ENCODE measurements around the gene CREBRF.
A peak's percentile ranks its signal among the peaks of the same experiment; 100 is the strongest.
"Not testable (repeated sequence)": the region's sequence is repeated elsewhere in the genome, so short reads cannot be mapped to it uniquely, and the experiment has no call there.

CREBRF gene

GRCh38 chr5:173089581-173089980, 33.4 kb downstream of the CREBRF start:
- no peak for DNase-seq

- no peak for DNase-seq
Observed at GRCh38 chr5:173090639-173091038, 34.5 kb downstream of the CREBRF start.

- no peak for DNase-seq
Observed at GRCh38 chr5:173091981-173092380, 35.8 kb downstream of the CREBRF start.

GRCh38 chr5:173093606-173094005, 37.5 kb downstream of the CREBRF start:
- DNase-seq: no peak

- DNase-seq: no peak
Observed at GRCh38 chr5:173094012-173094661, 38.0 kb downstream of the CREBRF start.

GRCh38 chr5:173098787-173099186, 42.6 kb downstream of the CREBRF start:
- no peak for DNase-seq

GRCh38 chr5:173099461-173099860, 43.3 kb downstream of the CREBRF start:
- no peak for DNase-seq

GRCh38 chr5:173101245-173101644, 45.1 kb downstream of the CREBRF start:
- DNase-seq: no peak

- DNase-seq: no peak
Observed at GRCh38 chr5:173103411-173103810, 47.3 kb downstream of the CREBRF start.

- no peak for DNase-seq
Observed at GRCh38 chr5:173108914-173109313, 52.8 kb downstream of the CREBRF start.

- DNase-seq: no peak
Observed at GRCh38 chr5:173114536-173114935, 58.4 kb downstream of the CREBRF start.

- no peak for DNase-seq
Observed at GRCh38 chr5:173119719-173120118, 63.6 kb downstream of the CREBRF start.

GRCh38 chr5:173123416-173123815, 67.3 kb downstream of the CREBRF start:
- peak; percentile 4 for DNase-seq

GRCh38 chr5:173132166-173132565, 76.0 kb downstream of the CREBRF start:
- DNase-seq: not testable (repeated sequence)

- DNase-seq: no peak
Observed at GRCh38 chr5:173138707-173139106, 82.6 kb downstream of the CREBRF start.

- DNase-seq: no peak
Observed at GRCh38 chr5:173139631-173140030, 83.5 kb downstream of the CREBRF start.

GRCh38 chr5:173140769-173141168, 84.6 kb downstream of the CREBRF start:
- DNase-seq: no peak

GRCh38 chr5:173143567-173143966, 87.4 kb downstream of the CREBRF start:
- DNase-seq: no peak

GRCh38 chr5:173144200-173145176, 88.3 kb downstream of the CREBRF start, which contains the start of gene BNIP1:
BNIP1 (plus strand) TSS chr5:173144531; CDS start chr5:173144546, 15 bp downstream.
- peak; percentile 87 for DNase-seq

GRCh38 chr5:173148354-173148753, 92.2 kb downstream of the CREBRF start:
- no peak for DNase-seq

- no peak for DNase-seq
Observed at GRCh38 chr5:173152547-173152946, 96.4 kb downstream of the CREBRF start.

- no peak for DNase-seq
Observed at GRCh38 chr5:173153842-173154241, 97.7 kb downstream of the CREBRF start.

- not testable (repeated sequence) for DNase-seq
Observed at GRCh38 chr5:173154619-173155018, 98.5 kb downstream of the CREBRF start.

- no peak for DNase-seq
Observed at GRCh38 chr5:173155912-173156311, 99.8 kb downstream of the CREBRF start.
